Mesothelial cell of epicardium (in vitro differentiated cells): Measurements from ENCODE around the gene PDCD1. TPM values are rescaled to one million over a fixed set of nuclear protein-coding genes. Genes with fewer than 3 reads are reported as not detected.

Source experiments
- DNase-seq, 2 experiments: peaks; one replicate each; pipeline ENCODE4 v3.0.0; 2021; ENCODE audit warnings: low spot score in 2 of 2; ENCODE audit not compliant: unreplicated experiment in 2 of 2
- H3K27ac Mint-ChIP-seq: 2 replicates; pipeline ENCODE4 v1.8.0; 2021; ENCODE audit warnings: mixed read lengths
- H3K27me3 Mint-ChIP-seq: 2 replicates; pipeline ENCODE4 v1.8.0; 2021; ENCODE audit warnings: low read depth, mixed read lengths
- H3K36me3 Mint-ChIP-seq: 2 replicates; pipeline ENCODE4 v1.8.0; 2021; ENCODE audit warnings: mixed read lengths
- H3K4me1 Mint-ChIP-seq: 2 replicates; pipeline ENCODE4 v1.8.0; 2021; ENCODE audit warnings: mixed read lengths
- H3K4me3 Mint-ChIP-seq: 2 replicates; pipeline ENCODE4 v1.8.0; 2021; ENCODE audit warnings: mild to moderate bottlenecking, moderate library complexity, mixed read lengths
- H3K9me3 Mint-ChIP-seq: 2 replicates; pipeline ENCODE4 v1.8.0; 2021; ENCODE audit warnings: mixed read lengths
- total RNA-seq: library from RNA; stranded (reverse); gene quantifications from 3 replicates; pipeline ENCODE4 v1.2.1, GENCODE V29; 2021
- TF ChIP-seq, protein P1 (sequence below): fragments of 200-600 bp; sonication (generic); IDR thresholded peaks from one replicate; pipeline ENCODE4 v1.5.0; 2021; ENCODE audit warnings: antibody characterized with exemption; ENCODE audit not compliant: unreplicated experiment

Gene PDCD1
- total RNA-seq, 1 donor from 2014 or later: not detected

DNA sequence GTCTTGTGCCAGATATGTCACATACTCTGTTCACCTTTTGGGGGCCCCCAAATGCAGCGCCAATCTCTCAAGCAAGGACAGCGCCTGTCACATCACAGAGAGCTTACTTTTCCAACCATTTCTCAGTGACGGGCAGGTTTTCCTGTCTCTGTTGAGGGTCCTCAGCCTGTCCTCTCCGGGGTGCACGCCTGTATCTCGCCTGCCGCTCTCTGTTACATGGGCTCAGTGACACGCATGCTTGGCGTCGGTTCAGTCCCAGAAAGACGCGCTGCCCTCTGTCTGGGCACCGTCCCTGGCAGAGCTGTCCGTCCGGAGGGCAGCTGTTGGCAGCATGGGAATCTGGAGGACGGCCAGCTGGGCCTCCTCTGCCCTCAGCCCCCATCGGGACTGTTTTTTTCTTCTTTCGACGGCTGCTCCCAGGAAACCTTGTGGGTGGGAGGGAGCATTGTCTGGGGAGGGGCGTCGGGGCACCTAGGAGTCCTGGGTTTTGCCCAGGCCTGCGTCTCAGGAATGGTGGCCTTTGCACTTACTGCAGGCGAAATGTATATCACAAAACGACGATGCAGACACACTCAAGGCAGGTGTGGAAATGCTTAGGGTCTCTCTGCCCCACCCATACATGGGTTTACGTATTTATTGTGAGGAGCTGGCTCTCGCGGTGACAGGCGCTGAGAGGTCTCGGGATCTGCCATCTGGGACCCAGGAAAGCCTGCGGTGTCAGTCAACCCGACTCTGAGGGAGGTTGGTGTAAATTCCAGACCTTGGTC is 41.7 kb upstream of the PDCD1 start:
- H3K27me3 Mint-ChIP-seq: no peaks in the 10 kb centered on the region
- no peak for DNase-seq

DNA sequence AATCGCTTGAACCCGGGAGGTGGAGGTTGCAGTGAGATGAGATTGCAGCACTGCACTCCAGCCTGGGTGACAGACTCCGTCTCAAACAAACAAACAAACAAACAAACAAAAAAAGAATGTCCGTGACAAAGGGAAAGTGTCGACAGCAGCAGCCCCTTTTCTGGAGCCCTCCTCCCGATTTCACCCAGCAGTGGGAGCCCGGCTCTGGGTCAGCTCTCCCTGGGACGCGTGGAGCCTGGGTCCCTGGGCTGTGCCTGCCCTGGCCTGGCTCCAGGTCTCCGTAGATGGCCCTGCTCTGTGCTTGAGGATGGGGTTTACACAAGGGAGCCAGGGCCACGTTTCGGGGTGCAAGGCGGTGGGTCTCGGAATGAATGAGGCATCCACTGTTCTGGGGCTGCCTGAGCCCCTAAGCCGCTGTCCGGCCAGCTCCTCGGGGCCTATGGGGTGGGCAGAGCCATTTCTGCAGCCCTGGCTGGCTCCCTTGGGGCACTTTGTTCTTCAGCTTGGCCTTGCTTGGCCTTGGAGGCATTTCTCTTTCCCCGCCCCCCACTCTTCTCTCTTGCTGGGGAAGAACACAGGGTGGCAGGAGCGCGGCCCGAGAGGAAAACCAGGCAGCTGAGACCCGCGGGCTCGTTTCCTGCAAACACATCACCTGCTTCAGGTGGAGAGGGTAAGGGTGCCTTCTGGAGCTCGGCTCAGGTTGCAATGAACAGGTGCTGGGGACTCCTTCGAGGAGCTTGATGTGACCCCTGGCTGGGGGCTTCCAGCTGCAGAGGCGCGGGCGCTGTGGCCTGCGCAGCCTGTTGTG is 40.0 kb upstream of the PDCD1 start:
- H3K4me3 Mint-ChIP-seq: no peak overlapping the region

More for the DNA sequence above, 41.7 kb upstream of the PDCD1 start:
- no peak overlapping the region for H3K4me3 Mint-ChIP-seq
- H3K27ac Mint-ChIP-seq: no peak overlapping the region
- H3K9me3 Mint-ChIP-seq: no peaks in the 10 kb centered on the region
- peaks cover 18% of the 10 kb centered on the region for H3K4me1 Mint-ChIP-seq
- H3K36me3 Mint-ChIP-seq: no peaks in the 10 kb centered on the region
- TF ChIP-seq, protein P1, sequence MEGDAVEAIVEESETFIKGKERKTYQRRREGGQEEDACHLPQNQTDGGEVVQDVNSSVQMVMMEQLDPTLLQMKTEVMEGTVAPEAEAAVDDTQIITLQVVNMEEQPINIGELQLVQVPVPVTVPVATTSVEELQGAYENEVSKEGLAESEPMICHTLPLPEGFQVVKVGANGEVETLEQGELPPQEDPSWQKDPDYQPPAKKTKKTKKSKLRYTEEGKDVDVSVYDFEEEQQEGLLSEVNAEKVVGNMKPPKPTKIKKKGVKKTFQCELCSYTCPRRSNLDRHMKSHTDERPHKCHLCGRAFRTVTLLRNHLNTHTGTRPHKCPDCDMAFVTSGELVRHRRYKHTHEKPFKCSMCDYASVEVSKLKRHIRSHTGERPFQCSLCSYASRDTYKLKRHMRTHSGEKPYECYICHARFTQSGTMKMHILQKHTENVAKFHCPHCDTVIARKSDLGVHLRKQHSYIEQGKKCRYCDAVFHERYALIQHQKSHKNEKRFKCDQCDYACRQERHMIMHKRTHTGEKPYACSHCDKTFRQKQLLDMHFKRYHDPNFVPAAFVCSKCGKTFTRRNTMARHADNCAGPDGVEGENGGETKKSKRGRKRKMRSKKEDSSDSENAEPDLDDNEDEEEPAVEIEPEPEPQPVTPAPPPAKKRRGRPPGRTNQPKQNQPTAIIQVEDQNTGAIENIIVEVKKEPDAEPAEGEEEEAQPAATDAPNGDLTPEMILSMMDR: no peak

DNA sequence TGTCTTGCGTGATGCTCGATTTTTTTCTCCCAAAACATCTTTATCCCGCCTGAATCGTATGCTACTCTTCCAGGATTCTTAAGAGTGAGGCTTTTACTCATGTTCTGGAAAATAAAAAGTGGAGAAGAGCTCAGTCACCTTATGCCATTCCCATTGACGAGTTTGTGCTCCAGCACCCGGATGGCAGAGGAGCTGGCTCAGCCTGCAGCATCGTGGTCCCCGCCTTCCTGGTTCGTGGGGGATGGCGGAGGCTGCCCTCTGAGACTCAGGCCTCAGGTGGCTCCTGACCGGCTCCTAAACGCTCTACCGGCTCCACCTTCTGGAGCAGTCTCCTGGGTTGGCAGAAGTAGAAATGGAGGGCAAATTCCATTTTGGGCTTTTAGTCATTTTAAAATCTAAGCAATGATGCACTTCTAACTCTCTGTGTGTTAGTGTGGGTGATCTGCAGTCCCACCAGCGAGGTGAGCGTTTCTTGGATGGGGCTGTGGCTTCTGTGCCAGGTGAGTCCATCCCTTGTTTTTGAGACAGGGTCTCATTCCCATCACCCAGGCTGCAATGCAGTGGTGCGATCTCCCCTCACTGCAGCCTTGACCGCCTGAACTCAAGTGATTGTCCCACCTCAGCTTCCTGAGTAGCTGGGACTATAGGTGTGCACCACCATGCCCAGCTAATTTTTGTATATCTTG is 38.7 kb upstream of the PDCD1 start:
- H3K4me1 Mint-ChIP-seq: peaks cover 24% of the 10 kb centered on the region
- H3K27ac Mint-ChIP-seq: no peak overlapping the region
- no peaks in the 10 kb centered on the region for H3K27me3 Mint-ChIP-seq
- no peaks in the 10 kb centered on the region for H3K36me3 Mint-ChIP-seq
- TF ChIP-seq, protein P1: no peak
- H3K4me3 Mint-ChIP-seq: no peak overlapping the region
- no peaks in the 10 kb centered on the region for H3K9me3 Mint-ChIP-seq
- peak in 1 of 2 experiments; percentile 13 for DNase-seq

More for the DNA sequence above, 40.0 kb upstream of the PDCD1 start:
- H3K4me1 Mint-ChIP-seq: peaks cover 18% of the 10 kb centered on the region
- no peak for DNase-seq
- H3K9me3 Mint-ChIP-seq: no peaks in the 10 kb centered on the region
- H3K27me3 Mint-ChIP-seq: no peaks in the 10 kb centered on the region
- H3K36me3 Mint-ChIP-seq: no peaks in the 10 kb centered on the region
- TF ChIP-seq, protein P1: no peak
- H3K27ac Mint-ChIP-seq: no peak overlapping the region

DNA sequence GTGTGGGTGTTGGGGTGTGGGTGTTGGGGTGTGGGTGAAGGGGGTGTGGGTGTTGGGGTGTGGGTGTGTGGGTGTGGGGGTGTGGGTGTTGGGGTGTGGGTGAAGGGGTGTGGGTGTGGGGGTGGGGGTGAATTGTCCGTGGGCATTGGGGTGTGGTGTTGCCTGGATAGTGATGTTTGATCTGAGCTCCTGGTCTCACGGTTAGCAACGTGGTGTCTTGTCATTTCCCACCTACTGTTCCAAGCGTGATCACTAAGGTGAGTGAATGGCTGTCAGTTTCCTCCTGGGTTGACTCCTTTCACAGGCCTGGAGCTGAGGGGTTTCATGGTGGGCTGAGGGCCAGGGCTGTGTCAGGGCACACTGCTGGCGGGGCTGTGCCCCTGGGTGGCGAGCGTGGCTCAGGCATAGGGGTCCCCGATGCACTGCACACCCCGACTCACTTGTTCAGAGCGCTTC is 38.1 kb upstream of the PDCD1 start:
- H3K27me3 Mint-ChIP-seq: no peaks in the 10 kb centered on the region
- H3K9me3 Mint-ChIP-seq: no peaks in the 10 kb centered on the region
- TF ChIP-seq, protein P1: no peak
- H3K4me3 Mint-ChIP-seq: no peak overlapping the region
- no peaks in the 10 kb centered on the region for H3K36me3 Mint-ChIP-seq
- H3K27ac Mint-ChIP-seq: no peak overlapping the region
- peaks cover 24% of the 10 kb centered on the region for H3K4me1 Mint-ChIP-seq
- peak in 1 of 2 experiments; percentile 34 for DNase-seq
